IPS-NIHi7 (cell line): ENCODE data around the gene PPM1L.
A peak's percentile ranks its signal among the peaks of the same experiment; 100 is the strongest.

Experiments used
- DNase-seq: peaks from one replicate; pipeline ENCODE4 v3.0.0; 2012; ENCODE audit warnings: mixed read lengths; ENCODE audit errors: extremely low spot score

The PPM1L gene

DNA sequence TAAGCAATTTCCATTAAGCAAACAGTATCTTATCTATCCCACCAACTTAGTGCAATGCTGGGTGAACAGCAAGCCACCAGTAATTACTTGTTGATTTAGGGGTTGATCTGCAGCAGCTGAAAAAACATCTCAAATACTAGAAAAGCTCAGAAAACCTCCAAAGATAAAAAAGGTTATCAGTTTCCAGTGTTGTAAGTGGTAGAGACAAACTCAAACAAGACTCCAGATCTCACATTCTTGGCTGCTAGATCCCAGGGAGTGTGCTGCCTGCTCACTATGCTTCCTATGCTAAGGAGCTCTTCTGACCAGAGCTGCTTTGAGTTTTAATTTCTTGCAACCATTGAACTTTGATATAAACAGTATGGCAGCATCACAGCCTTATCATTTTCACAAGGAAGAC, 337.9 kb downstream of the PPM1L start:
- no peak for DNase-seq

DNA sequence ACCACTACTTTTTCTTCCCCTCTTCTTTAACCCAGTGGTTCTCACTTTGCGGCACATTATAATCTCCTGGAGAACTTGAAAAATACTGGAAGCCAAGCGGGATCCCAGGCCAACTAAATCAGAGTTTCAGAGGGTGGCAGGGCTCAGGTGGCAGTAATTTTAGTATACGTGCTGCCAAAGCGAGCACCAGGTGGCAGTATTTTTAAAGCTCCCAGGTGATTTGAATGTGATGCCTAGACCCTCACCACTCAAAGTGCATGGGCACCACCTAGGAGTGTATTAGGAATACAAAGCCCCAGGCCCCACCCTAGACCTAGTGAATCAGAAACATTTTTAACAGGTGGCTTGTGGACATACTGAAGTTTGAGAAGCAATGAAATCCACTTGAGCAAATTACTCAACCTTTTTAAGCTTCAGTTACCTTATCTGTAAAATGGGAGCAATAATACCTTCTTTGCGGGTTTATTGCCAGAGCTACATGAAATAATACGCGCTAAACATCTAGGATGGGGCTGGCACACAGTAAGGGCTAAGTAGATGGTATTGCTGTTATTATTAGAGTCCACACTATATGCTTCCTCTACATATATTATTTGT, 340.8 kb downstream of the PPM1L start:
- peak; percentile 56 for DNase-seq

GRCh38 chr3:161100994-161101393, 345.0 kb downstream of the PPM1L start:
- DNase-seq, result no peak

- DNase-seq, result no peak
Observed at GRCh38 chr3:161101609-161102008, 345.6 kb downstream of the PPM1L start.

DNA sequence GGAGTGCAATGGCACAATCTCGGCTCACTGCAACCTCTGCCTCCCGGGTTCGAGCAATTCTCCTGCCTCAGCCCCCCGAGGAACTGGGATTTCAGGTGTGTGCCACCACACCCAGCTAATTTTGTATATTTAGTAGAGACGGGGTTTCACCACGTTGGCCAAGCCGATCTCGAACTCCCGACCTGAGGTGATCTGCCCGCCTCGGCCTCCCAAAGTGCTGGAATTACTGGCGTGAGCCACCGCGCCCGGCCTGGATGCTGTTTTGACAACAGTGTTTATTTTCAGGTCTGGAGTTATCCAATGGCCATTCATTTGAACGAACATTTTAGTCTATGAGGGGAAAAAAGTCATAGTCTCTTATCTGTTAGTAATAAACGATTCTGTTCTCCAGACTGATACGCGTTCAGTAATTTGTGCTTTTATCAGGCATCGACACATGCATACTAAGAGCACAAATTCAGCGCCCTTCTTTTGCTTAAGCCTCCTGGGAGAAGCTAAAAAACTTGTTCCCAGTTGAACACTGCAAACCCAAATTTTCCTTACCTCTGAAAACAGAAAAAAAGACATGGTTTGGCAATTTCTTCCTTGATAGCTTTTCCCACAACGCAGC, 347.9 kb downstream of the PPM1L start:
- no peak for DNase-seq

DNA sequence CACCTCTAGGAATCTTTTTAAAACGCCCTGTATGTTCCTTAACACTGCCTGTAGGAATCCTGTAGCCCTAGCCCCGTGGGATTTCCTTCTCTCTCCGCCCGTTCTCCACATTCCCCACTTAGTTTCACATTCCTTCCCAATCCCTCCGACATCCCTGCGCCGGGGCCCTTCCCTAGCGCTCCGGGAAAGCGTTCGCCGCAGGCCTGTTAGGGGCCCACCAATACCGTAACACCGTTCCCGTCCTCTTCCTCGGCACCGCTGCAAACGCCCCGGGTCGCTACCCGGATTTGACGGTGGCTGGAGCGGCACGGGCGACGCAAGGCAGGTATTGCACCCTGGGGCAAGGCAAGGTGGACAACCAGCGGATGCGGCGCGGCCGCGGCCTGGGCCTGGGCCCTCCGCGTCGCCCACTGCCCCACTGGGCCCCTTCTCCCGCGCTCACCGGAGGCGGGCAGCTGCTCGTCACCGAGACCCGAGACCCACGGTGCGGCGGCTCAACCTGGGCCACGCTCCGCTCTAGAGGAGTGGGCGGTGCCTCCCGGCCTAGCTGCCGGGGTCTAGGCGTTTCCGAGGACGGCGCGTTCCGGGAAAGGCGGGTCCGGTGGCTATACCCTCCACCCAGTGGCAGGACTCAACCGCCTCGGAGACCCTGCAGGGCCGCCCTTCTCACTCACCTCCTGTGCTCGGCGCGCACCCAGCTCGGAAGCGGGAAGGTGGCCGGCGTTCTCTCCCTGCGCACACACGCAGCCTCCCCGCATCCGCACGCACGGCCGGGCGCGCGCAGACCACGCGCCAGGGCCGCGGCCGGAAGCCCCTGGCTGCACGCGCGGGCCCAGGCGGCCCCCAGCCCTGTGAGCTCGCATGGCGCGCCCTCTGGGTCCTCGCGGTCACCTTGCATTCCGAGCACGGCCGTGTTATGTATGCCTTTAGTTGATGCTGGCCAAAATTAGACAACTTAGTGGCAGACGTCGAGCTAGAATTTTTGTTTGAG, 348.8 kb downstream of the PPM1L start, which contains the start of gene B3GALNT1:
B3GALNT1 (minus strand) TSS at position 789 of the 991 bp plus-strand sequence. CDS start 18,595 bp downstream, outside the sequence.
- peak; percentile 72 for DNase-seq

- no peak for DNase-seq
Observed at GRCh38 chr3:161107311-161107710, 351.3 kb downstream of the PPM1L start.

- no peak for DNase-seq
Observed at GRCh38 chr3:161108840-161109239, 352.8 kb downstream of the PPM1L start.

DNA sequence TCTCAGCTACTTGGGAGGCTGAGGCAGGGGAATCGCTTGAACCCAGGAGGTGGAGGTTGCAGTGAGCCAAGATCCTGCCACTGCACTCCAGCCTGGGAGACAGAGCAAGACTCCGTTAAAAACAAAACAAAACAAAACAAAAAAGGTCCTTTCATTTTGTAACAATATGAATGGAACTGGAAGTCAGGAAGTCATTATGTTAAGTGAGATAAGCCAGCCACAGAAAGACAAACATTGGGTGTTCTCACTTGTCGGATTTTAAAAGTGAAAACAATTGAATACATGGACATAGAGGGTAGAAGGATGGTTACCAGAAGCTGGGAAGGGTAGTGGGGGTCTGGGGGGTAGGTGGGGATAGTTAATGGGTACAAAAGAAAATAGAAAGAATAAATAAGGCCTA, 361.6 kb downstream of the PPM1L start:
- DNase-seq, result no peak

GRCh38 chr3:161126495-161126894, 370.5 kb downstream of the PPM1L start:
- no peak for DNase-seq
